Measurements from ENCODE around the gene JUND. TPM values are rescaled to one million over a fixed set of nuclear protein-coding genes. Genes with fewer than 3 reads are reported as not detected.

Gene JUND
- total RNA-seq, 1 experiment from 2014 or later: 151 TPM

- DNase-seq (peak; percentile 51), ATAC-seq (peak; percentile 75)
- Histone ChIP-seq H3K4me3 (ENCODE audit: low read length) (no peak overlapping the region), H3F3A (ENCODE audit: low read length, unreplicated experiment) (no peaks in the 10 kb centered on the region), H3K4me2 (ENCODE audit: low read length) (peak overlapping the region; percentile 33), H3K27ac (ENCODE audit: low read length) (no peak overlapping the region), H3K79me2 (ENCODE audit: low read length) (no peaks in the 10 kb centered on the region), H3K4me1 (ENCODE audit: insufficient read depth, low read length) (peaks cover 19% of the 10 kb centered on the region), H3K9me3 (ENCODE audit: low read length) (no peaks in the 10 kb centered on the region), H3K27me3 (ENCODE audit: low read length) (no peaks in the 10 kb centered on the region), H3K36me3 (ENCODE audit: low read depth, low read length) (no peaks in the 10 kb centered on the region), H2AFZ (ENCODE audit: low read length) (no peak overlapping the region), H3K9ac (ENCODE audit: low read length) (no peak overlapping the region), H3K9me2 (replicated peaks; ENCODE audit: low read length) (no peaks in the 10 kb centered on the region), H4K20me1 (ENCODE audit: low read length) (no peaks in the 10 kb centered on the region)
- CTCF ChIA-PET: interaction anchor here (1.3 kb wide), 1 partner anchor 22 kb away, joined by 18 read pairs; no protein-coding TSS in a partner anchor
- POLR2A ChIA-PET (ENCODE audit: unreplicated experiment): interaction anchor here (0.8 kb wide), 1 partner anchor 20 kb away, joined by 4 read pairs; the partner anchor contains the start of gene JUND
- TF ChIP-seq EZH2phosphoT487 (IDR thresholded peaks at IDR 0.05; ENCODE audit: borderline replicate concordance, low read length) (no peak), CTCF (conservative IDR thresholded peaks at IDR 0.05; ENCODE audit: low read depth, low read length) (no peak), EZH2 (IDR thresholded peaks at IDR 0.05; ENCODE audit: low read length, unreplicated experiment) (no peak)
- intact Hi-C loops (cut with micrococcal nuclease): no loop called here
- BruUV-seq (replicated peaks): no TSS peak
These were observed 19.7 kb upstream of the JUND start for GRCh38 chr19:18300930-18301717.

DNA sequence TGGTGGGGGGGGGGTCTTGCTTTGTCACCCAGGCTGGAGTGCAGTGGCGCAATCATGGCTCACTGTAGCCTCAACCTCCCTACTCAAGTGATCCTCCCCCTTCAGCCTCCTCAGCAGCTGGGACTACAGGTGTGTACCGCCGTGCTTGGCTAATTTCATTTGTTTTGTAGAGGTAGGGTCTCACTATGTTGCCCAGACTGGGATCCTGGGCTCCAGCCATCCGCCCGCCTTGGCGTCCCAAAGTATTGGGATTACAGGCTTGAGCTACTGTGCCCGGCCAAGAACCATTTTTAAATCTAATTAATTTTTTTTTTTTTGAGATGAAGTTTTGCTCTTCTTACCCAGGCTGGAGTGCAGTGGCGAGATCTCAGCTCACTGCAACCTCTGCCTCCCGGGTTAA lies 18.2 kb upstream of the JUND start:
- Histone ChIP-seq H3K79me2 (ENCODE audit: low read length) (no peaks in the 10 kb centered on the region), H4K20me1 (ENCODE audit: low read length) (no peaks in the 10 kb centered on the region), H3K27me3 (ENCODE audit: low read length) (no peaks in the 10 kb centered on the region), H2AFZ (ENCODE audit: low read length) (no peak overlapping the region), H3K4me3 (ENCODE audit: low read length) (no peak overlapping the region), H3K27ac (ENCODE audit: low read length) (no peak overlapping the region), H3K9ac (ENCODE audit: low read length) (no peak overlapping the region), H3F3A (ENCODE audit: low read length, unreplicated experiment) (no peaks in the 10 kb centered on the region), H3K9me2 (replicated peaks; ENCODE audit: low read length) (no peaks in the 10 kb centered on the region), H3K36me3 (ENCODE audit: low read depth, low read length) (no peaks in the 10 kb centered on the region), H3K4me1 (ENCODE audit: insufficient read depth, low read length) (peaks cover 14% of the 10 kb centered on the region), H3K4me2 (ENCODE audit: low read length) (no peak overlapping the region), H3K9me3 (ENCODE audit: low read length) (no peaks in the 10 kb centered on the region)
- no peak for DNase-seq
- no TSS peak for BruUV-seq (replicated peaks)
- ATAC-seq: no peak
- no peak for TF ChIP-seq EZH2phosphoT487 (IDR thresholded peaks at IDR 0.05; ENCODE audit: borderline replicate concordance, low read length)
- TF ChIP-seq EZH2 (IDR thresholded peaks at IDR 0.05; ENCODE audit: low read length, unreplicated experiment): no peak
- no peak for TF ChIP-seq CTCF (conservative IDR thresholded peaks at IDR 0.05; ENCODE audit: low read depth, low read length)
- ChIA-PET CTCF (interaction anchor here (0.8 kb wide), 1 partner anchor 20 kb away, joined by 4 read pairs; no protein-coding TSS in a partner anchor), POLR2A (ENCODE audit: unreplicated experiment) (no interaction called here)
- intact Hi-C loops (cut with micrococcal nuclease): no loop called here

DNA sequence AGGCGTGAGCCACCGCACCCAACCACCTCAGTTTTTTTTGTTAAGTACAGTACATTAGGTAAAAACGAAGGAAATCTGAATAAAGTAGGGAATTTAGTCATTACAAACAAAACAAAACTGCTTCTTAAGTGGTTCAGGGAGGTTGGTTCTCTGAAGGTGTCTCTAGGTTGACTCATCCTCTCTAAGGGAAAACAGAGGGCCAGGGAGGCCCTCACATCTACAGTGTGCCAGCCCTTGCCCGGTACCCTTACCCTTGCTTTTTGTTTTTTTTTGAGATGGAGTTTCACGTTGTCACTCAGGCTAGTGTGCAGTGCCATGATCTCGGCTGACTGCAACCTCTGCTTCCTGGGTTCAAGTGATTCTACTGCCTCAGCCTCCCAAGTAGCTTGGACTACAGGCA lies 17.2 kb upstream of the JUND start:
- TF ChIP-seq EZH2phosphoT487 (IDR thresholded peaks at IDR 0.05; ENCODE audit: borderline replicate concordance, low read length) (no peak), EZH2 (IDR thresholded peaks at IDR 0.05; ENCODE audit: low read length, unreplicated experiment) (no peak), CTCF (conservative IDR thresholded peaks at IDR 0.05; ENCODE audit: low read depth, low read length) (no peak)
- no peak for DNase-seq
- no peak overlapping the region for H3K9ac ChIP-seq (ENCODE audit: low read length)
- no peaks in the 10 kb centered on the region for H3K9me3 ChIP-seq (ENCODE audit: low read length)
- no TSS peak for BruUV-seq (replicated peaks)
- peaks cover 8% of the 10 kb centered on the region for H3K4me1 ChIP-seq (ENCODE audit: insufficient read depth, low read length)
- H3K36me3 ChIP-seq (ENCODE audit: low read depth, low read length): no peaks in the 10 kb centered on the region
- ChIA-PET POLR2A (ENCODE audit: unreplicated experiment) (no interaction called here), CTCF (no interaction called here)
- no peak overlapping the region for H2AFZ ChIP-seq (ENCODE audit: low read length)
- H3K79me2 ChIP-seq (ENCODE audit: low read length): no peaks in the 10 kb centered on the region
- H3K27me3 ChIP-seq (ENCODE audit: low read length): no peaks in the 10 kb centered on the region
- no peak overlapping the region for H3K4me3 ChIP-seq (ENCODE audit: low read length)
- ATAC-seq: no peak
- no peak overlapping the region for H3K27ac ChIP-seq (ENCODE audit: low read length)
- intact Hi-C loops (cut with micrococcal nuclease): no loop called here
- H4K20me1 ChIP-seq (ENCODE audit: low read length): no peaks in the 10 kb centered on the region
- no peaks in the 10 kb centered on the region for H3F3A ChIP-seq (ENCODE audit: low read length, unreplicated experiment)
- H3K9me2 ChIP-seq (replicated peaks; ENCODE audit: low read length): no peaks in the 10 kb centered on the region
- H3K4me2 ChIP-seq (ENCODE audit: low read length): no peak overlapping the region

All from PC-3 (cell line).